AG10803 (cell line): ENCODE measurements around the gene NSL1.
"Not testable (repeated sequence)": the region's sequence is repeated elsewhere in the genome, so short reads cannot be mapped to it uniquely, and the experiment has no call there.

Source experiments
- DNase-seq: peaks from one replicate; pipeline ENCODE4 v3.0.0; 2010; ENCODE audit warnings: low read depth
- H3K4me3 ChIP-seq: 2 replicates; pipeline ENCODE4 v1.5.1; 2011; ENCODE audit warnings: mild to moderate bottlenecking, low read length, control low read depth
- TF ChIP-seq, protein P1 (sequence below): conservative IDR thresholded peaks from 2 replicates; pipeline ENCODE4 v1.5.1; 2011; ENCODE audit warnings: mild to moderate bottlenecking, low read length, control low read depth, inconsistent platforms

NSL1 gene

DNA sequence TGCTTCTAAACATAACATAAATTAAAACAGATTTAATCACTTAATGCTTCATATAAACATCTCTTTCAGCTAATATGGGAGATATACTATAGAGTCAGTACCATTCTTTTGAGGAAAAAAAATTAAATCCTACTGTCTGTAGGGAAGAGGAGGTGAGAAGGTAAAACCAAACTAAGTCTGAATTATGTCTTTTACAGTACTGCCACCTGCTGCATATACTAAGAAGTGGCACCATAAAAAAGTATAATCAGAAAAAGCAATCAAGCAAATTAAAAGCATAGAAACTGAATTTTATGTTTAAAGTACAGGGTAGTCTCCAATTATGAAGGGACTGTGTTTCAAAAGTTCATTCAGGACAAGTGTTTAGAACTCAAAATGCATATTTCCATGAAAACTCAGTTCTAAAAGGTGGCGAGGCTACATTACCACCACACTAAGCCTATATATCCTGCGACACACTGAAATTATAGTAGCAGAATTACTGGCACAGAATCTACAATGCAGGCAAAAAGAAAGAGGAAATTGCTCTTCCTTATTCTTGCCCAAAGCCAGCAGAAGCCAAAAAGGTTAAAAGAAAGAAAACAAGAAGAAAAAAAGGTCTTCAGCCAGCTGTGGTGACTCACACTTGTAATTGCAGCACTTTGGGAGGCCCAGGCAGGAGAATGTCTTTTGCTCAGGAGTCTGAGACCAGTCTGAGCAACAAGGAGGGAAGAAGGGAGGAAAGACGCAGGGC lies 9.0 kb downstream of the NSL1 start:
- H3K4me3 ChIP-seq = no peak overlapping the region
- TF ChIP-seq, protein P1, sequence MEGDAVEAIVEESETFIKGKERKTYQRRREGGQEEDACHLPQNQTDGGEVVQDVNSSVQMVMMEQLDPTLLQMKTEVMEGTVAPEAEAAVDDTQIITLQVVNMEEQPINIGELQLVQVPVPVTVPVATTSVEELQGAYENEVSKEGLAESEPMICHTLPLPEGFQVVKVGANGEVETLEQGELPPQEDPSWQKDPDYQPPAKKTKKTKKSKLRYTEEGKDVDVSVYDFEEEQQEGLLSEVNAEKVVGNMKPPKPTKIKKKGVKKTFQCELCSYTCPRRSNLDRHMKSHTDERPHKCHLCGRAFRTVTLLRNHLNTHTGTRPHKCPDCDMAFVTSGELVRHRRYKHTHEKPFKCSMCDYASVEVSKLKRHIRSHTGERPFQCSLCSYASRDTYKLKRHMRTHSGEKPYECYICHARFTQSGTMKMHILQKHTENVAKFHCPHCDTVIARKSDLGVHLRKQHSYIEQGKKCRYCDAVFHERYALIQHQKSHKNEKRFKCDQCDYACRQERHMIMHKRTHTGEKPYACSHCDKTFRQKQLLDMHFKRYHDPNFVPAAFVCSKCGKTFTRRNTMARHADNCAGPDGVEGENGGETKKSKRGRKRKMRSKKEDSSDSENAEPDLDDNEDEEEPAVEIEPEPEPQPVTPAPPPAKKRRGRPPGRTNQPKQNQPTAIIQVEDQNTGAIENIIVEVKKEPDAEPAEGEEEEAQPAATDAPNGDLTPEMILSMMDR = peak; percentile 77
- peak; percentile 43 for DNase-seq

DNA sequence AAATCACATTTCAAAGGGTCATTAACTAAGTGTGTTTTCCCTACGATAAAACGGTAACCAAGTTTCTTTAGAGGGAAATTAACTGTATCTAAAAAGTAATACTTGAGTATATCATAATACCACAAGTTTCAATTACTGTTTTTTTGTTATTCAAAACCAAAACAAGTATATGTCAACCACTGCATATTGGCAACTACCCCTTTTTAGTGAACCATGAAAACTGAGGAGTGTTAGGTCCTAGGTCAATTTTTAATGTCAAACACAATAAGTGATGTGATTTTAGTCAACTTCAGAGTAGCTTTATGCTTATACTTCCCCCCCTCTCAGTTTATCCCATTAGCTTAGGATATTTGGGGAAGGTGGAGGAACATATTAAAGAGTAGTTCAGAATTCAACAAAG lies 10.4 kb downstream of the NSL1 start:
- DNase-seq = no peak
- no peak overlapping the region for H3K4me3 ChIP-seq
- TF ChIP-seq, protein P1 = no peak

DNA sequence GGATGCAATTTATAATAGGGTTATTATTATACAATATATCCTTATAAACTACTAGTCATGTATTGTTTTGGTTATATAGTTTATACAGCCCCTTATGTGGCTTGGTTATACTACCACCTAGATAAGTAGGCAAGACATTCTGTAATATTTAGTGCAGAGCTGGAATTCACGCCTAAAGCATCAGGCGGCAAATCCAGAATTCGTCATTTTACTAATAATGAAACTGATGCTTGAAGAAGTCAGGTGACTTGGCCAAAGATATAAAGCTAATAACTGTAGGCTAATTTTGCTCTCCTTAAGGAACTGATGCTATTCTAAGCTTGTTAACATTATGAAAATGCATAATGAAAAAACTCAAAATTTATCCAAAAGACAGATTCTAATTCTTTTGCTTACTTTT lies 10.8 kb downstream of the NSL1 start:
- DNase-seq = no peak
- TF ChIP-seq, protein P1 = no peak

DNA sequence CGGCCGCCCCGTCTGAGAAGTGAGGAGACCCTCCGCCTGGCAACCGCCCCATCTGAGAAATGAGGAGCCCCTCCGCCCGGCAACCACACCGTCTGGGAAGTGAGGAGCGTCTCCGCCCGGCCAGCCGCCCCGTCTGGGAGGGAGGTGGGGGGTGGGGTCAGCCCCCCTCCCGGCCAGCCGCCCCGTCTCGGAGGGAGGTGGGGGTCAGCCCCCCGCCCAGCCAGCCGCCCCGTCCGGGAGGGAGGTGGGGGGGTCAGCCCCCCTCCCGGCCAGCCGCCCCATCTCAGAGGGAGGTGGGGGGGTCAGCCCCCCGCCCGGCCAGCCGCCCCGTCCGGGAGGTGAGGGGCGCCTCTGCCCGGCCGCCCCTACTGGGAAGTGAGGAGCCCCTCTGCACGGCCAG lies 12.5 kb downstream of the NSL1 start:
- not testable (repeated sequence) for DNase-seq, H3K4me3 ChIP-seq

More for the DNA sequence above, 10.8 kb downstream of the NSL1 start:
- no peak overlapping the region for H3K4me3 ChIP-seq

DNA sequence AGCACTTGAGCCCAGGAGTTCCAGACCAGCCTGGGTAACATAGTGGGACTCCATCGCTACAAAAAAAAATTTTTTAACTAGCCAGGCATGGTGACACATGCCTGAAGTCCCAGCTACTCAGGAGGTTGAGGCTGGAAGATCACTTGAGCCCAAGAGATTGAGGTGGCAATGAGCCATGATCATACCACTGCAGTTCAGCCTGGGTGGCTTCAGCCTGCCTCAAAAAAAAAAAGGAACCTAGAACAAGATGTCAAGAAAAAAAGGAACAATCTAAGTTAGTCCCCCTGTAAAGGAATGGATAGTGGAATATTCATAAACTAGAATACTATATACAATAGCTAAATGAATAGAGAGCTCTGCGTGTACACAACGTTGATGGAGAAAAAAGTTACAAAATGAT lies 14.4 kb downstream of the NSL1 start:
- DNase-seq = no peak
- TF ChIP-seq, protein P1 = no peak
- H3K4me3 ChIP-seq = no peak overlapping the region

DNA sequence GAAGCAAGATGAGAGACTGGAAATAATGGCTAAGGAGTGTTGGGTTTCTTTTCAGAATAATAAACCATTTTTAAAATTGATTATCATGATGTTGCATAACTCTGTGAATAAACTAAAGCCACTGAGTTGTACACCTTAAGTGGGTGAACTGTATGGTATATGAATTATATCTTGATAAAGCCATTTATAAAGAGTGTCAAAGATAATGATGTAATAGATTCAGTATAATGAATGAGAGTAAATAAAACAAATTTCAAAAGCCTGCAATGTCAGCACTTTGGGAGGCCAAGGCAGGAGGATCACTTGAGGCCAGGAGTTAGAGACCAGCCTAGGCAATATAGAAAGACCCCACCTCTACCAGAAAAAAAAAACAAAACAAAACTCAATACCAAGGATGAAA lies 16.3 kb downstream of the NSL1 start:
- no peak overlapping the region for H3K4me3 ChIP-seq
- TF ChIP-seq, protein P1 = no peak
- DNase-seq = no peak

DNA sequence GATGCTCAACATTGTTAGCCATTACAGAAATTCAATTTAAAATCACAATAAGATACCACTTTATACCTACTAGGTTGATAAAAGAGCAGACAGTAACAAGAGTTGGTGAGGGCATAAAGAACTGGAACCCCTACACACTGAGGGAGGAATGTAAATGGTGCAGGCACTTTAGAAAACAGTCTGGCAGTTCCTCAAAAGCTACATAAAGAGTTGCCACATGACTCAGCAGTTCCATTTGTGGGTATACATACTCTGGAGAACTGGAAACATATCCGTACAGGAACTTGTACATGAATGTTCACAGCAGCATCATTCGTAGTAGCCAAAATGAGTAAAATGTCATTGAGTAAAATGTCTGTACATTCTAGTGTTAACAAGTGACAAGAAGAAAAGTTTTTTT lies 17.0 kb downstream of the NSL1 start:
- H3K4me3 ChIP-seq = no peak overlapping the region
- no peak for DNase-seq
- TF ChIP-seq, protein P1 = no peak
